Activated T-helper 2 cell treated with anti-CD3 and anti-CD28 coated beads, Interferon-gamma antibody, Interleukin-2, Interleukin-4, amounts not matched to agents 10 μg/mL and 5 μg/mL and 100 μg/mL, durations not matched to agents 14 hours and 24 hours and 36 hours (primary cell): ENCODE data around the gene ST3GAL4. TPM values are rescaled to one million over a fixed set of nuclear protein-coding genes. Genes with fewer than 3 reads are reported as not detected.

Source experiments
- DNase-seq: peaks from one replicate; pipeline ENCODE4 v3.0.0; 2021; ENCODE audit warnings: low spot score
- H3K27ac Mint-ChIP-seq: one replicate; pipeline ENCODE4 v1.8.0; 2021; ENCODE audit warnings: mixed read lengths
- H3K27me3 Mint-ChIP-seq: one replicate; pipeline ENCODE4 v1.8.0; 2021; ENCODE audit warnings: low read depth, mixed read lengths
- H3K36me3 Mint-ChIP-seq: one replicate; pipeline ENCODE4 v1.8.0; 2021; ENCODE audit warnings: low read depth, mixed read lengths
- H3K4me1 Mint-ChIP-seq: one replicate; pipeline ENCODE4 v1.8.0; 2021; ENCODE audit warnings: low read depth, mixed read lengths
- H3K4me3 Mint-ChIP-seq: one replicate; pipeline ENCODE4 v1.8.0; 2021; ENCODE audit warnings: low read depth, mild to moderate bottlenecking, moderate library complexity, mixed read lengths
- H3K9me3 Mint-ChIP-seq: one replicate; pipeline ENCODE4 v1.8.0; 2021; ENCODE audit warnings: mixed read lengths
- intact Hi-C: fragments of 100-400 bp; cut with micrococcal nuclease; formaldehyde crosslinking; loops from one replicate; pipeline ENCODE4 v1.15.1; 2023
- total RNA-seq: library from RNA; stranded (reverse); gene quantifications from 2 replicates; pipeline ENCODE4 v1.2.3, GENCODE V29; 2022

Gene ST3GAL4
- total RNA-seq, 1 donor from 2014 or later = 14.4 TPM

GRCh38 chr11:126416542-126417090 lies 61.1 kb downstream of the ST3GAL4 start:
- H3K9me3 Mint-ChIP-seq = no peaks in the 10 kb centered on the region
- H3K27ac Mint-ChIP-seq = peak overlapping the region; percentile 51
- H3K4me3 Mint-ChIP-seq = peak overlapping the region; percentile 48
- DNase-seq = peak; percentile 60
- peaks cover 7% of the 10 kb centered on the region for H3K27me3 Mint-ChIP-seq
- peaks cover 28% of the 10 kb centered on the region for H3K4me1 Mint-ChIP-seq
- intact Hi-C loops = no loop called here
- H3K36me3 Mint-ChIP-seq = no peaks in the 10 kb centered on the region

GRCh38 chr11:126417091-126417862 lies 61.8 kb downstream of the ST3GAL4 start:
- Mint-ChIP-seq H3K4me1 (peaks cover 28% of the 10 kb centered on the region), H3K27ac (no peak overlapping the region), H3K9me3 (no peaks in the 10 kb centered on the region), H3K27me3 (peaks cover 7% of the 10 kb centered on the region), H3K36me3 (no peaks in the 10 kb centered on the region), H3K4me3 (peak overlapping the region; percentile 39)
- DNase-seq = no peak
- intact Hi-C loops = no loop called here

- Mint-ChIP-seq H3K9me3 (no peaks in the 10 kb centered on the region), H3K4me3 (no peak overlapping the region), H3K27ac (no peak overlapping the region), H3K27me3 (peaks cover 7% of the 10 kb centered on the region), H3K36me3 (no peaks in the 10 kb centered on the region), H3K4me1 (peaks cover 28% of the 10 kb centered on the region)
- intact Hi-C loops = no loop called here
- DNase-seq = no peak
Measured at GRCh38 chr11:126418887-126419286, 63.4 kb downstream of the ST3GAL4 start.

GRCh38 chr11:126419801-126420697 lies 64.6 kb downstream of the ST3GAL4 start:
- no peak overlapping the region for H3K27ac Mint-ChIP-seq
- H3K4me1 Mint-ChIP-seq = peaks cover 28% of the 10 kb centered on the region
- peaks cover 7% of the 10 kb centered on the region for H3K27me3 Mint-ChIP-seq
- no peak for DNase-seq
- intact Hi-C loops = loop anchor here (2.0 kb wide), 2 partner anchors 65 to 115 kb away; partner anchors contain the start of genes DCPS and ST3GAL4
- H3K9me3 Mint-ChIP-seq = no peaks in the 10 kb centered on the region
- no peaks in the 10 kb centered on the region for H3K36me3 Mint-ChIP-seq
- H3K4me3 Mint-ChIP-seq = no peak overlapping the region

GRCh38 chr11:126420698-126421256 lies 65.3 kb downstream of the ST3GAL4 start:
- no peak for DNase-seq
- Mint-ChIP-seq H3K27me3 (peaks cover 7% of the 10 kb centered on the region), H3K9me3 (no peaks in the 10 kb centered on the region), H3K36me3 (no peaks in the 10 kb centered on the region), H3K4me3 (no peak overlapping the region), H3K27ac (no peak overlapping the region), H3K4me1 (peaks cover 27% of the 10 kb centered on the region)
- intact Hi-C loops = loop anchor here (2.0 kb wide), 2 partner anchors 66 to 116 kb away; partner anchors contain the start of genes DCPS and ST3GAL4

- Mint-ChIP-seq H3K27ac (no peak overlapping the region), H3K9me3 (no peaks in the 10 kb centered on the region), H3K4me1 (peaks cover 22% of the 10 kb centered on the region), H3K27me3 (peaks cover 7% of the 10 kb centered on the region), H3K4me3 (no peak overlapping the region), H3K36me3 (no peaks in the 10 kb centered on the region)
- intact Hi-C loops = loop anchor here (2.0 kb wide), 2 partner anchors 66 to 116 kb away; partner anchors contain the start of genes DCPS and ST3GAL4
- no peak for DNase-seq
Measured at GRCh38 chr11:126421271-126421671, 65.8 kb downstream of the ST3GAL4 start.

- DNase-seq = no peak
- intact Hi-C loops = no loop called here
- Mint-ChIP-seq H3K27me3 (peaks cover 5% of the 10 kb centered on the region), H3K4me3 (no peak overlapping the region), H3K27ac (no peak overlapping the region), H3K9me3 (no peaks in the 10 kb centered on the region), H3K36me3 (no peaks in the 10 kb centered on the region), H3K4me1 (peaks cover 16% of the 10 kb centered on the region)
Measured at GRCh38 chr11:126422446-126422845, 67.0 kb downstream of the ST3GAL4 start.

GRCh38 chr11:126423154-126423553 lies 67.7 kb downstream of the ST3GAL4 start:
- no peak for DNase-seq
- intact Hi-C loops = no loop called here
- peaks cover 16% of the 10 kb centered on the region for H3K4me1 Mint-ChIP-seq
- no peak overlapping the region for H3K27ac Mint-ChIP-seq
- H3K9me3 Mint-ChIP-seq = no peaks in the 10 kb centered on the region
- H3K27me3 Mint-ChIP-seq = peaks cover 5% of the 10 kb centered on the region
- H3K4me3 Mint-ChIP-seq = no peak overlapping the region
- H3K36me3 Mint-ChIP-seq = no peaks in the 10 kb centered on the region

GRCh38 chr11:126423743-126424142 lies 68.3 kb downstream of the ST3GAL4 start:
- Mint-ChIP-seq H3K9me3 (no peaks in the 10 kb centered on the region), H3K4me3 (no peak overlapping the region), H3K4me1 (peaks cover 16% of the 10 kb centered on the region), H3K27ac (no peak overlapping the region), H3K36me3 (no peaks in the 10 kb centered on the region), H3K27me3 (no peaks in the 10 kb centered on the region)
- intact Hi-C loops = no loop called here
- DNase-seq = no peak

GRCh38 chr11:126424471-126425039 lies 69.1 kb downstream of the ST3GAL4 start:
- Mint-ChIP-seq H3K27me3 (no peaks in the 10 kb centered on the region), H3K4me3 (no peak overlapping the region), H3K4me1 (peaks cover 16% of the 10 kb centered on the region), H3K36me3 (no peaks in the 10 kb centered on the region), H3K9me3 (no peaks in the 10 kb centered on the region), H3K27ac (no peak overlapping the region)
- intact Hi-C loops = no loop called here
- DNase-seq = no peak

GRCh38 chr11:126426106-126426505 lies 70.6 kb downstream of the ST3GAL4 start:
- no peak overlapping the region for H3K4me3 Mint-ChIP-seq
- no peaks in the 10 kb centered on the region for H3K9me3 Mint-ChIP-seq
- H3K4me1 Mint-ChIP-seq = peaks cover 5% of the 10 kb centered on the region
- H3K27me3 Mint-ChIP-seq = no peaks in the 10 kb centered on the region
- intact Hi-C loops = no loop called here
- no peaks in the 10 kb centered on the region for H3K36me3 Mint-ChIP-seq
- H3K27ac Mint-ChIP-seq = no peak overlapping the region
- DNase-seq = no peak
